Stimulated activated CD4-positive, alpha-beta T cell treated with anti-CD3 and anti-CD28 coated beads, Interleukin-15, amount 100 ng/mL, for 48 hours (primary cell): Measurements from ENCODE around the gene SBNO1.
"Not testable (repeated sequence)": the region's sequence is repeated elsewhere in the genome, so short reads cannot be mapped to it uniquely, and the experiment has no call there.

Source experiments
- DNase-seq, 2 donors: peaks; one replicate each; pipeline ENCODE4 v3.0.0-alpha.2; 2020; ENCODE audit warnings: low read depth in 2 of 2

SBNO1 gene

GRCh38 chr12:123346946-123347345, 17.7 kb downstream of the SBNO1 start:
- no peak for DNase-seq

GRCh38 chr12:123344086-123344485, 20.6 kb downstream of the SBNO1 start:
- no peak for DNase-seq

GRCh38 chr12:123337070-123337469, 27.6 kb downstream of the SBNO1 start:
- DNase-seq, result no peak

- DNase-seq, result no peak
These were observed 28.1 kb downstream of the SBNO1 start for GRCh38 chr12:123336530-123336929.

- no peak for DNase-seq
These were observed 29.2 kb downstream of the SBNO1 start for GRCh38 chr12:123335490-123335889.

- DNase-seq, result no peak
These were observed 34.8 kb downstream of the SBNO1 start for GRCh38 chr12:123329799-123330198.

GRCh38 chr12:123319826-123320225, 44.8 kb downstream of the SBNO1 start:
- DNase-seq, result no peak

GRCh38 chr12:123319273-123319672, 45.4 kb downstream of the SBNO1 start:
- no peak for DNase-seq

- not testable (repeated sequence) for DNase-seq
These were observed 51.6 kb downstream of the SBNO1 start for GRCh38 chr12:123313046-123313445.

GRCh38 chr12:123306200-123306599, 58.4 kb downstream of the SBNO1 start:
- no peak for DNase-seq

- DNase-seq, result no peak
These were observed 59.5 kb downstream of the SBNO1 start for GRCh38 chr12:123305136-123305535.

- no peak for DNase-seq
These were observed 71.4 kb downstream of the SBNO1 start for GRCh38 chr12:123293178-123293760.

- no peak for DNase-seq
These were observed 74.7 kb downstream of the SBNO1 start for GRCh38 chr12:123289911-123290310.

- no peak for DNase-seq
These were observed 75.8 kb downstream of the SBNO1 start for GRCh38 chr12:123288751-123289346.

GRCh38 chr12:123286652-123287373, 77.8 kb downstream of the SBNO1 start:
- DNase-seq, result no peak

- no peak for DNase-seq
These were observed 80.0 kb downstream of the SBNO1 start for GRCh38 chr12:123284669-123285068.

- DNase-seq, result no peak
These were observed 81.2 kb downstream of the SBNO1 start for GRCh38 chr12:123283461-123283860.

GRCh38 chr12:123282111-123282510, 82.5 kb downstream of the SBNO1 start:
- DNase-seq, result no peak

- DNase-seq, result no peak
These were observed 83.7 kb downstream of the SBNO1 start for GRCh38 chr12:123280971-123281370.

GRCh38 chr12:123278101-123278627, 86.5 kb downstream of the SBNO1 start:
- no peak for DNase-seq

- DNase-seq, result no peak
These were observed 91.5 kb downstream of the SBNO1 start for GRCh38 chr12:123273166-123273565.

- DNase-seq, result peak; percentile 55 to 70
These were observed 93.5 kb downstream of the SBNO1 start for GRCh38 chr12:123271001-123271668.
